Measurements from ENCODE around the gene CEP112. TPM values are rescaled to one million over a fixed set of nuclear protein-coding genes. Genes with fewer than 3 reads are reported as not detected.

Gene CEP112
- total and polyA plus RNA-seq, 2 of the 8 experiments (the other 6 are each of a cell fraction or from before 2014, with no cell fraction given) = 0.62 to 3.1 TPM

- Histone ChIP-seq H3K23me2 (ENCODE audit: low read depth, low read length) (no peaks in the 10 kb centered on the region), H3K27ac (ENCODE audit: low read depth, low read length) (no peak overlapping the region), H4K91ac (replicated peaks; ENCODE audit: insufficient read length, low read length) (no peak overlapping the region), H2BK120ac (replicated peaks; ENCODE audit: low read depth, low read length) (no peak overlapping the region), H3K4me1 (replicated peaks in 1 of 4; ENCODE audit: control insufficient read depth in 3 of 4, insufficient read depth in 4 of 4, low read length in 3 of 4) (no peaks in the 10 kb centered on the region), H2AK5ac (ENCODE audit: low read depth, low read length) (no peak overlapping the region), H3K23ac (ENCODE audit: insufficient read length) (no peak overlapping the region), H3K14ac (ENCODE audit: insufficient read length) (no peak overlapping the region), H4K8ac (ENCODE audit: extremely low read depth, insufficient read depth, low read length) (no peak overlapping the region), H3K4ac (replicated peaks; ENCODE audit: insufficient read length, low read depth, low read length) (no peak overlapping the region), H3K9ac (replicated peaks in 1 of 4; ENCODE audit: extremely low read depth in 1 of 4, low read depth in 3 of 4, low read length in 3 of 4) (no peak overlapping the region), H4K20me1 (replicated peaks in 1 of 2; ENCODE audit: control insufficient read depth in 1 of 2, insufficient read depth in 2 of 2, low read length in 2 of 2) (no peaks in the 10 kb centered on the region), H3K36me3 (ENCODE audit: control insufficient read depth in 2 of 4, insufficient read depth in 4 of 4, low read length in 3 of 4) (no peaks in the 10 kb centered on the region), H3K56ac (replicated peaks; ENCODE audit: insufficient read length, low read depth, low read length) (no peak overlapping the region), H2BK20ac (ENCODE audit: low read length) (no peak overlapping the region), H3K9me3 (ENCODE audit: insufficient read depth in 2 of 2, low read depth in 1 of 2, low read length in 1 of 2) (no peaks in the 10 kb centered on the region), H2BK15ac (ENCODE audit: low read length) (no peak overlapping the region), H3K18ac (ENCODE audit: extremely low read depth, low read length) (no peak overlapping the region), H3K79me2 (ENCODE audit: control insufficient read depth in 1 of 2, insufficient read depth in 2 of 2, low read length in 2 of 2) (no peaks in the 10 kb centered on the region), H4K5ac (ENCODE audit: insufficient read length, low read depth, low read length) (no peak overlapping the region), H2BK12ac (ENCODE audit: low read depth, low read length) (no peak overlapping the region), H3K4me2 (ENCODE audit: insufficient read depth in 1 of 2, low read depth in 2 of 2, low read length in 2 of 2) (no peak overlapping the region), H3K27me3 (replicated peaks in 1 of 4; ENCODE audit: control insufficient read depth in 3 of 4, extremely low read depth in 1 of 4, insufficient read depth in 3 of 4, low read length in 3 of 4) (no peaks in the 10 kb centered on the region), H2BK5ac (ENCODE audit: low read depth, low read length) (no peak overlapping the region), H3K79me1 (ENCODE audit: low read depth, low read length) (no peaks in the 10 kb centered on the region; the same call in 1 of the 2 replicates), H3K4me3 (ENCODE audit: extremely low read depth in 1 of 4, insufficient read depth in 2 of 4, low read depth in 3 of 4, low read length in 4 of 4) (no peak overlapping the region), H2AFZ (ENCODE audit: low read length) (no peak overlapping the region)
- 82% methylated on average over 3 of the region's 3 CpGs; no CpG with 5 or more reads in 1 of the 2 experiments for WGBS, 2 experiments (ENCODE audit: extremely low coverage in 1 of 2, insufficient coverage in 1 of 2, insufficient read length in 1 of 2, insufficient replicate concordance in 2 of 2, low coverage in 1 of 2, low lambda C conversion rate in 2 of 2, missing lambda C conversion rate in 1 of 2)
- POLR2A ChIA-PET (ENCODE audit: partially characterized antibody) = interaction anchor here (0.6 kb wide), 1 partner anchor 13 kb away, joined by 3 read pairs; no protein-coding TSS in a partner anchor
- CTCF ChIA-PET (ENCODE audit: partially characterized antibody) = no interaction called here
- DNase-seq (ENCODE audit: low read depth in 1 of 2, low spot score in 2 of 2) = no peak
- FAIRE-seq = no peak
- TF ChIP-seq NRF1 (IDR thresholded peaks at IDR 0.05; ENCODE audit: low read depth, low read length) (no peak), BCL11A (IDR thresholded peaks at IDR 0.05; ENCODE audit: low read depth in 2 of 2, low read length in 2 of 2) (no peak), EP300 (IDR thresholded peaks at IDR 0.05; ENCODE audit: borderline replicate concordance in 1 of 2, low read depth in 2 of 2, low read length in 2 of 2) (no peak), CREB1 (IDR thresholded peaks at IDR 0.05) (no peak), TEAD4 (IDR thresholded peaks at IDR 0.05; ENCODE audit: low read depth, low read length) (no peak), CHD1 (IDR thresholded peaks at IDR 0.05; ENCODE audit: low read depth, low read length) (no peak), CBX8 (IDR thresholded peaks at IDR 0.05; ENCODE audit: borderline replicate concordance, low read depth, low read length) (no peak), POLR2A (IDR thresholded peaks at IDR 0.05; ENCODE audit: control extremely low read depth in 1 of 2, low read depth in 2 of 2, low read length in 2 of 2) (no peak)
Observed at GRCh38 chr17:66135896-66136295, 56.0 kb downstream of the CEP112 start.

Measured in H1 (cell line).